Thymus (tissue), 11 donors: ENCODE results near the gene CHD9NB. TPM values are rescaled to one million over a fixed set of nuclear protein-coding genes. Genes with fewer than 3 reads are reported as not detected.
A peak's percentile ranks its signal among the peaks of the same experiment; 100 is the strongest.

Source experiments
- DNase-seq, 9 donors: peaks; one replicate each; pipeline ENCODE4 v3.0.0-alpha.2; 2013; ENCODE audit warnings: low spot score in 9 of 9, low read depth in 6 of 9, missing footprints in 1 of 9
- H3K27ac ChIP-seq, 2 donors: one replicate each; pipeline ENCODE4 v1.5.1; 2013; ENCODE audit warnings: control low read depth in 1 of 2, low read depth in 1 of 2, low read length in 1 of 2, mild to moderate bottlenecking in 1 of 2, moderate library complexity in 1 of 2
- H3K27me3 ChIP-seq, 2 donors: one replicate each; pipeline ENCODE4 v1.5.1; 2013; ENCODE audit warnings: low read length in 1 of 2; ENCODE audit not compliant: control insufficient read depth in 2 of 2, insufficient read depth in 1 of 2
- H3K36me3 ChIP-seq, 2 donors: one replicate each; pipeline ENCODE4 v1.5.1; 2013; ENCODE audit warnings: low read length in 1 of 2, mild to moderate bottlenecking in 1 of 2, moderate library complexity in 1 of 2; ENCODE audit not compliant: control insufficient read depth in 2 of 2, insufficient read depth in 2 of 2
- H3K4me1 ChIP-seq, 2 donors: one replicate each; pipeline ENCODE4 v1.5.1; 2013; ENCODE audit warnings: low read length in 2 of 2; ENCODE audit not compliant: control insufficient read depth in 2 of 2, insufficient read depth in 2 of 2
- H3K4me3 ChIP-seq, 2 donors: one replicate each; pipeline ENCODE4 v1.5.1; 2013; ENCODE audit warnings: low read length in 2 of 2, control low read depth in 1 of 2, mild to moderate bottlenecking in 1 of 2
- H3K9me3 ChIP-seq, 2 donors: one replicate each; pipeline ENCODE4 v1.5.1; 2013; ENCODE audit warnings: low read length in 1 of 2, mild to moderate bottlenecking in 1 of 2; ENCODE audit not compliant: control insufficient read depth in 2 of 2, insufficient read depth in 1 of 2
- WGBS: extraction: QIAGEN DNeasy Blood & Tissue Kit; methylation state at CpG from one replicate; pipeline ENCODE4 v1.1.7; 2013; 5-methylcytosine and 5-hydroxymethylcytosine counted together
- polyA plus RNA-seq: library from polyadenylated mRNA; stranded (reverse); fragments of 200-250 nt; gene quantifications from one replicate; pipeline ENCODE4 v1.2.3, GENCODE V29; 2013
- total RNA-seq: library from RNA; stranded (reverse); fragments of 120-200 nt; gene quantifications from one replicate; pipeline ENCODE4 v1.2.4, GENCODE V29; 2013
- donor health status: healthy.

CHD9NB gene
- total and polyA plus RNA-seq, 2 donors, result 0.42 to 0.84 TPM

- WGBS, result 99% methylated on average over 5 of the region's 5 CpGs
- Histone ChIP-seq H3K4me1 (peaks cover 2 to 40% of the 10 kb centered on the region in 2 donors), H3K4me3 (no peak overlapping the region)
These were observed 40.6 kb upstream of the CHD9NB start for GRCh38 chr16:53093162-53093744.

GRCh38 chr16:53092284-53092683, 39.6 kb upstream of the CHD9NB start:
- H3K27me3 ChIP-seq, result no peaks in the 10 kb centered on the region
- H3K36me3 ChIP-seq, result no peaks in the 10 kb centered on the region
- H3K27ac ChIP-seq, result no peak overlapping the region
- 49% methylated on average over 2 of the region's 2 CpGs for WGBS
- H3K9me3 ChIP-seq, result no peaks in the 10 kb centered on the region
- H3K4me1 ChIP-seq, result peaks cover 2 to 37% of the 10 kb centered on the region in 2 donors
- DNase-seq, result no peak
- H3K4me3 ChIP-seq, result no peak overlapping the region

More at GRCh38 chr16:53093162-53093744, 40.6 kb upstream of the CHD9NB start:
- Histone ChIP-seq H3K27ac (no peak overlapping the region), H3K36me3 (no peaks in the 10 kb centered on the region), H3K27me3 (no peaks in the 10 kb centered on the region), H3K9me3 (no peaks in the 10 kb centered on the region)
- no peak for DNase-seq

- Histone ChIP-seq H3K27me3 (no peaks in the 10 kb centered on the region), H3K4me3 (no peak overlapping the region), H3K36me3 (no peaks in the 10 kb centered on the region), H3K9me3 (no peaks in the 10 kb centered on the region), H3K27ac (peak overlapping the region; percentile 3 to 24), H3K4me1 (peaks cover 2 to 40% of the 10 kb centered on the region in 2 donors)
- no peak for DNase-seq
- WGBS, result 90% methylated on average over 7 of the region's 7 CpGs
These were observed 38.9 kb upstream of the CHD9NB start for GRCh38 chr16:53091466-53092211.

- no peaks in the 10 kb centered on the region for H3K36me3 ChIP-seq
- H3K4me1 ChIP-seq, result peaks cover 2 to 46% of the 10 kb centered on the region in 2 donors
- no peaks in the 10 kb centered on the region for H3K27me3 ChIP-seq
- DNase-seq, result no peak
- 39% methylated on average over 13 of the region's 13 CpGs for WGBS
- H3K27ac ChIP-seq, result peak overlapping the region; percentile 3 to 24
- H3K9me3 ChIP-seq, result no peaks in the 10 kb centered on the region
- no peak overlapping the region for H3K4me3 ChIP-seq
These were observed 38.1 kb upstream of the CHD9NB start for GRCh38 chr16:53090591-53091411.

GRCh38 chr16:53090286-53090590, 37.5 kb upstream of the CHD9NB start:
- Histone ChIP-seq H3K27me3 (no peaks in the 10 kb centered on the region), H3K9me3 (no peaks in the 10 kb centered on the region), H3K36me3 (no peaks in the 10 kb centered on the region), H3K4me1 (peaks cover 2 to 52% of the 10 kb centered on the region in 2 donors), H3K27ac (no peak overlapping the region), H3K4me3 (no peak overlapping the region)
- WGBS, result 52% methylated on average over 5 of the region's 5 CpGs
- DNase-seq, result no peak

- no peaks in the 10 kb centered on the region for H3K9me3 ChIP-seq
- H3K27me3 ChIP-seq, result no peaks in the 10 kb centered on the region
- 85% methylated on average over 4 of the region's 4 CpGs for WGBS
- H3K4me1 ChIP-seq, result peaks cover 2 to 57% of the 10 kb centered on the region in 2 donors
- H3K27ac ChIP-seq, result no peak overlapping the region
- no peak overlapping the region for H3K4me3 ChIP-seq
- H3K36me3 ChIP-seq, result no peaks in the 10 kb centered on the region
- no peak for DNase-seq
These were observed 37.0 kb upstream of the CHD9NB start for GRCh38 chr16:53089434-53090285.

- 94% methylated on average over 3 of the region's 3 CpGs for WGBS
- H3K9me3 ChIP-seq, result no peaks in the 10 kb centered on the region
- DNase-seq, result no peak
- no peak overlapping the region for H3K4me3 ChIP-seq
- no peak overlapping the region for H3K27ac ChIP-seq
- peaks cover 2 to 47% of the 10 kb centered on the region in 2 donors for H3K4me1 ChIP-seq
- H3K27me3 ChIP-seq, result no peaks in the 10 kb centered on the region
- H3K36me3 ChIP-seq, result no peaks in the 10 kb centered on the region
These were observed 34.4 kb upstream of the CHD9NB start for GRCh38 chr16:53087101-53087500.

- peak in 1 of 9 donors; percentile 36 for DNase-seq
- H3K27ac ChIP-seq, result peak overlapping the region; percentile 22 to 80
- H3K36me3 ChIP-seq, result no peaks in the 10 kb centered on the region
- no peak overlapping the region for H3K4me3 ChIP-seq
- WGBS, result 80% methylated on average over 6 of the region's 6 CpGs
- H3K4me1 ChIP-seq, result peaks cover 2 to 41% of the 10 kb centered on the region in 2 donors
- H3K27me3 ChIP-seq, result no peaks in the 10 kb centered on the region
- H3K9me3 ChIP-seq, result no peaks in the 10 kb centered on the region
These were observed 33.3 kb upstream of the CHD9NB start for GRCh38 chr16:53085931-53086421.
